Stimulated activated CD4-positive, alpha-beta T cell treated with anti-CD3 and anti-CD28 coated beads, TNF-alpha, amount 100 ng/mL, for 48 hours (primary cell): Measurements from ENCODE around the gene SLC15A4.
"Not testable (repeated sequence)": the region's sequence is repeated elsewhere in the genome, so short reads cannot be mapped to it uniquely, and the experiment has no call there.

Experiments
- DNase-seq, 3 donors: peaks; one replicate each; pipeline ENCODE4 v3.0.0-alpha.2; 2020; ENCODE audit warnings: low read depth in 3 of 3

Gene SLC15A4

GRCh38 chr12:128823916-128824839, at the start of gene SLC15A4:
SLC15A4 (minus strand) TSS chr12:128823958; CDS start chr12:128823943, 15 bp downstream.
- DNase-seq, result peak; percentile 86 to 93 (median 89)

DNA sequence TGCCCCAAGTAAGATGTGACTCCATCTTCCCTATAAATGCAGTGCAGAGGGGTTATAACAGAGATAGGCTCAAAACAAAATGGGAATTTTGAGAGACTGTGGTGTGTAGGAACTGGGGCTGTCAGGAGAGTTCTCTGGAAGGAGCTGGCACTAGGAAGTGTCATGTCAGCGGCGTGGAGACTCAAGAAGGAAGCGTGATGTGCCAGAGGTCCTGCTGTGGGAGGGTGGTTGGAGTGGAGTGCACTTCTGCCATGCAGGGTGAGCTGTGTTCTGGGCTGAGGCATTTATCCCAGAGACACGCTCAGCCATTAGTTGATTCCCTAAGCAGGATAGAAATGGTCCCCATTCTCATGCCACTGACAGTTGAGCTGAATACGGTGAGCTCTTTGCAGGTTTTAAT, 48.5 kb upstream of the SLC15A4 start:
- no peak for DNase-seq

DNA sequence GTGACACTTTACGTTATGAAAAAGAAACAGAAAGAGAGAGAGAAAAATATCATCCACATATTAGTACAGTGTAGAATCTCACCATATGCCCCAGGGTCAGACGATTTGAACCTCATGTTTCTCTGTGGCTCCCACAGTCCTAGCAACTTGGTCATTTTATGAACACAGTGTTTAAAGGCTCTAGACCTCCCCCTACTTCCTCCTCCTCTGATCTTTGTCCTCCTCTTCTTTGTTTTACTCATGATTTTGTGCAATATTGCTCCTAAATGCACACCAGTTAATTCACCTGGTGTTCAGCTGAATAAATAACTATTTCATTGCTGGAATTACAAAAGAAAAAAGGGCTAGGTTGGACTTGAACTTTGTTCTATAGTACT, 47.7 kb upstream of the SLC15A4 start:
- DNase-seq, result no peak

DNA sequence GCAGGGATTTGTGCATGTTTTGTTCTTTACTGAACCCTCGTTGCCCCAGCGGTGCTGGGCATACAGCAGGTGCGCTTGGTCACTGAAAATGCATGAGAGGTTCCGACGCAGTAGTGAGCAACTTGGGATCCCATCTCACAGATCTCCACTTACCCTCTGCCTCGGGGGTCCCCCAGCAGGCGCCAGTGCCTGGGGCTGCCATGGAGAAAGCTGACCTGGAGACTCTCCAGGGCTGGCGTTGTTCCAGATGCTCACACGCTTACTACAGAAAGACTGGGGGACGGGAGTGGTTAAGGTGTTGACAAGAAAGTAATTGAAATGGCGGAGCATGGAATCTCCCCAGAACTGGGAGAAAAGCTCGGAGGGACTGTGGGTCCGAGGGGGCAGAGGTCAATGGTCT, 43.7 kb upstream of the SLC15A4 start:
- no peak for DNase-seq

DNA sequence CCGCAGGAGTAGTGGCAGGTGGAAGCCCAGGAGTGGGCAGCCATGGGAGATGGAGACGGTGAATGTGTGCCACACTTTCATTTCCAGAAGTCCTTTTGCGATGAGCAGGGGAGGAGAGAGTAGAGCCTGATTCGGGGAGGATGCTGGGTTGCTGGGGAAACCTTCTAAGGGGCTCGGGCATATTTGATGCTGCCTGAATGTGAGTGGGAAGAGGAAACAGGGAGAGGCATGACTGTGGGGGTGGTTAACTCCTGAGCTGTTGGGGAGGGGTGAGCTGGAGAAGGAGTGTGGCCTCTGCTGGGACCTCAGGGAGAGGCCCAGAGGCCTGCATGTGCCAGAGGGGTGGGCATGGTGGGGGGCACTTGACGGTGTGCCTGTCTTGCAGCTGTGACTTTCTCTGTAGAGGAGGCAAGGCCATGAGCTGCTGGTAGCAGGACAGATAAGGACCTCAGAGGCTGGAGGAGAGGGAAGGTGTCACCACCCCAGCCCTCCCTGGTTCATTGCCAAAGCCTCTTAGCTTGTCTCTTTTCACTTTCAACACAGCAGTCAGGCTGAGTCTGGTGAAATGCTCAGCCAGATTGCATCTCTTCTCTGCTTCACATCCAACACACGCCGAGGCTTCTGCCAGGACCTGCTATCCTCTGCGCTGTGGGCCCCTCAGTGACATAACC, 40.9 kb upstream of the SLC15A4 start:
- DNase-seq, result no peak

- no peak for DNase-seq
These were observed 40.2 kb upstream of the SLC15A4 start for GRCh38 chr12:128863957-128864356.

DNA sequence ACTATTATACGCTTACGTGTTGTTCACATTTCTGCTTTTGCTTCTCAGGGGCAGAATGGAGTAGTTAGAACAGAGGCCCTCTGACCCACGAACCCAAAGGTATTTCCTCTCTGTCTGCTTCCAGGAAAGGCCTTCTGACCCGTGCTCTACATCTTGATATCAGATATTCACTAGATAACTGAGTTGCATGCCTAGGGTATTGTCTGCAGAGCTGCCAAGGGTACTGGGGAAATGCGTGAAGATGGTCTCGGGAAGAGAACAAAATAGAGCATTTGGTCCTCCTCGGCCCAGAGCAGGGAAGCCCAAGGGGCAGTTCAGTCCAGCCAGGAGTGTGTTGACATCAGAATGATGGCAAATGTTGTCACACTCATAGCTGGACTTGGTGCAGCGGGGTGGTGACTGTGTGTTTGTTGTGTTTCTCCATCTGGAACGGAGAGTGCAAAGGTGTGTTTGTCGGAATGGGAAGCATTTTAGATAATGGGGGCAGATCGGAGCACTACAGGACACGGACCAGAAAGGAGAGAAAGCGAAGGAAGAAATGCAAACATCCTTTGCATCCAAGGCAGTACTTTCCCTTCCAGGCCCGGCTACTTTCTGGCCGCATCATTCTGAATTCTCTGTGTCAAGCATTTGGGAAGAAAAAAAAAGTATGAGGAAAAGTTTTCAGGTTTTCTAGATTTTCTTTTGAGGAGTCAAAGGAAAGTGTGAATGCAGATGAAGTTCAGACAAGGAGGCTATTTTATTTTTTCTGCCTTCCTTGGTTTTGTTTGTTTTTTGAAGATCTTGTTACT, 37.7 kb upstream of the SLC15A4 start:
- DNase-seq, result no peak

DNA sequence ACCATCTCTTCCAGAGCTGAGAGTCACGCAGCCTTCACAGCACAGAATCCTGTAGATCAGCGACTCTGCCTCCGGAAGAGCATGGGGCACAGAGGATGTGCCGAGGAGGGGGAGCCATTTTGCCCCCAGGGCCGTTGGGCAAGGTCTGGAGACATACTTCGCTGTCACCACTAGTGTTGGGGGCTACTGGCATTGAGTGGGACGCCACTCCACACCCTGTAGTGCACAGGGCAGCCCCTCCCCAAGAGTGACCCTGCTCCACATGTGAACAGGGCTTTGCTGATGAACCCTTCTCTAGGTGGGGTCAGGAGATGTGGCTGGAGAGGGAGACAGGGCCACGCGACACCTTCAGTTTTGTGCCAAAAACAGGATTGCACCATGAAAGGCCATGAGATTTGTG, 35.6 kb upstream of the SLC15A4 start:
- no peak for DNase-seq

GRCh38 chr12:128857133-128857763, 33.5 kb upstream of the SLC15A4 start:
- DNase-seq, result no peak

- no peak for DNase-seq
These were observed 33.0 kb upstream of the SLC15A4 start for GRCh38 chr12:128856791-128857078.

DNA sequence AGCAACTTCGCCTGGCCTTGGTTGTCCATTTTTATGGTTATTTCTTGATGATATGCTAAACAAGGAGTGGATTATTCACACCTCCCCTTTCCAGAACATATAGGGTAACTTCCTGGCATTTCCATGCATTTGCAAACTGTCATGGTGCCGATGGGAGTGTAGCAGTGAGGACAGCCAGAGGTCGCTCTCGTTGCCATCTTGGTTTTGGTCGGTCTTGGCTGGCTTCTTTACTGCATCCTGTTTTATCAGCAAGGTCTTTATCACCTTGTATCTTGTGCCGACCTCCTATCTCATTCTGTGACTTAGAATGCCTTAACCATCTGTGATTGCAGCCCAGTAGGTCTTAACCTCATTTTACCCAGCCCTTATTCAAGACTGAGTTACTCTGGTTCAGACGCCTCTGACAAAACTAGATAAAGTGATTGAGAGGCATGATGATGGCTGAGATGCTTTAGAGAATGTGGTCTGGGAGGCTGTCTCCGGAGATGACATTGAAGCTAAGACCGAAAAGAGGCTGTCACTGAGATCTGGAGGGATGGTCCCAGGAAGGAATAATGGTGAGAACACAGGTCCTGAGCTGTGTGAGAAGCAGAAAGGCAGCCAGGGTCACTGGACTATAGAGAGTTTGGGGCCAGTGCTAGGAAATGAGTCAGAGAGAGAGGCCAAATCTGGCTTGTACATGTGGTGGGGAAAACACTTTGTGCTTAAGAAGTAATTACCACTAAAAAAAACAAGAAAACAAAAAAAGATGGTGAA, 32.5 kb upstream of the SLC15A4 start:
- no peak for DNase-seq

DNA sequence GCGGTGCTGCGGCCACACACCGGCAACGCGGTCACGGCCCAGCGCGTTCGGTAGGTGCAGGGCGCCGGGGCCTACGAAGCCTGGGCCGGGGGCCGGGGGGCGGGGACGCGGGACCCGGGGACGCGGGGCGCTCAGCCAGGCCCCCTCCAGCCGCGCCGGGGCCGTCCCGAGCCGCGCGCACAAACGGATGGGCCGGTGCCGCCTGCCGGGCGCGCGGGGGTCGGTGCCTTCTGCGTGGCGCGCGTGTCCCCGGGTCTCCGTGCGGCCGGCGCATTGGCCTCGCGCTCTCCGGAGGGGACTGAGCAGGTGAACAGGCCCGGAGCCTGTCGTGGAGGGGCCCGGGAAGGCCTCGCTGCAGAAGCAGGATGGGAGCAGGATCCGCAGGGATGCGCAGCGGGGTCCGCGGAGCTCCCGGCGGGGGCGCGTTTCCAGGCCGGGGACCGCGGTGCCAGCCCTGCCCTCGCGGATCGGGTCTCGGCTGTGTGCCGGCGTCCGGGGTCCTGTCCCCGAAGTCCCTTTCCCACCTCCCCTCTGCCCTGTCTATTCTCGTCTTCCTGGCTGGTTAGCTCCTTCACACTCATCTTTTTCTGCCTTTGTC, 29.9 kb upstream of the SLC15A4 start:
- DNase-seq, result no peak

GRCh38 chr12:128852885-128853599, 29.3 kb upstream of the SLC15A4 start, which contains the start of gene GLT1D1:
GLT1D1 (plus strand) TSS chr12:128853478; CDS start chr12:128853582, 104 bp downstream.
- no peak for DNase-seq

DNA sequence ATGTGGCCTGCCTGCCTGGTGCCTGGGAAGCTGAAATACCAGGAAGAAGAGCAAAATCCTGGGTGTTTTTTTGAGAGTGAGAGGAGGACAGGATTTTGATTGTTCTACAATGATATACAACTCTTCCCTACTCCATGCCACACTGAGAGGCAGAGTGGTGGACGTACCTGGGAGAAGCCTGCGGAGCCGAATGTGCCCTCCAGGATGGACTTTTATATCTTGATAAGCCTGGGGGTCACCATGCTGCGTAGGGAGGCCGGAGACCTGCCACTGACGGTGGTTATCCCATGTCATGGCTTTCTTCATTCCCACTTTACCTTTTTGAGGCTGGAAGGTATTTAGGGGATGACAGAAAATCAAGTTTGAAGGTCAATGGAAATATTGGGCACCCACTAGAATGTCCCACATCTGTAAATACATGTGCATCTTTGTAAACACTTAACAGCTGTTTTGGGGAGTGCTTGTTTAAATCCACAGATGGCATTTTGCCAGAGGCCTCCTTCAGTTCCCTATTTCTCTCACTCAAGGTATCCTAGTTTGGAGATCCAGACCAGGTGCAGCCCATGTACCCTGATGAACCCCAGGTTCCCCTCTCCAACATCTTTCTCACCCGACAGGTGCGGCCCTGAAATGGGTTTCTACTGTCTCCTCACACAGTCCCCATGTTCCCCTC, 28.4 kb upstream of the SLC15A4 start:
- DNase-seq, result no peak

DNA sequence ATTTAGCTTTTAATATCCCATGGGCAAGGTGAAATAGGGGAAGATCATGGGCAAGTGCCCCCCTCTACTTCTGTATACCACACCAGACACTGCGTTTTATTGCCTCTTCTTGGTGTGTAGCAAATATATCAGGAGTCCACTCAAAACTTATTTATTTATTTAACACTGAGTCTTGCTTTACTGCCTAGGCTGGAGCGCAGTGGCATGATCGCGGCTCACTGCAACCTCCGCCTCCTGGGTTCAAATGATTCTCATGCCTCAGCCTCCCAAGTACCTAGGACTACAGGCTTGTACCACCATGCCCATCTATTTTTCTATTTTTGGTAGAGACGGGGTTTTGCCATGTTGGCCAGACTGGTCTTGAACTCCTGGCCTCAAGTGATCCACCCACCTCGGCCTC, 27.7 kb upstream of the SLC15A4 start:
- not testable (repeated sequence) for DNase-seq

- no peak for DNase-seq
These were observed 26.6 kb upstream of the SLC15A4 start for GRCh38 chr12:128850400-128850799.

DNA sequence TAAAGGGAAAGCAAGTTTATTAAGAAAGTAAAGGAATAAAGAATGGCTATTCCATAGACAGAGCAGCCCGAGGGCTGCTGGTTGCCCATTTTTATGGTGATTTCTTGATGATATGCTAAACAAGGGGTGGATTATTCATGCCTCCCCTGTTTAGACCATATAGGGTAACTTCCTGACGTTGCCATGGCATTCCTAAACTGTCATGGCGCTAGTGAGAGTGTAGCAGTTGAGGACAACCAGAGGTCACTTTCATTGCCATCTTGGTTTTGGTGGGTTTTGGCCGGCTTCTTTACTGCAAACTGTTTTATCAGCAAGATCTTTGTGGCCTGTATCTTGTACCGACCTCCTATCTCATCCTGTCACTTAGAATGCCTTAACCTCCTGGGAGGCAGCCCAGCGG, 26.0 kb upstream of the SLC15A4 start:
- not testable (repeated sequence) for DNase-seq

- DNase-seq, result no peak
These were observed 24.6 kb upstream of the SLC15A4 start for GRCh38 chr12:128848371-128848770.

GRCh38 chr12:128846671-128847070, 22.9 kb upstream of the SLC15A4 start:
- DNase-seq, result not testable (repeated sequence)
